GM12878 (cell line): ENCODE data around the gene STRA8. TPM values are rescaled to one million over a fixed set of nuclear protein-coding genes. Genes with fewer than 3 reads are reported as not detected.

ENCODE experiments used
- ATAC-seq: fragments of 200-7000 bp; cut with Tn5 transposase; 3 replicates; pipeline ENCODE4 v1.9.1; 2020; ENCODE audit warnings: mild to moderate bottlenecking, moderate library complexity
- BruUV-seq: library from RNA; stranded (reverse); fragments of 400-500 nt; replicated peaks from 2 replicates; lab custom pipeline; 2021; lab: Mats Ljungman, UMichigan
- CTCF ChIA-PET: fragments of 300-600 bp; sonication (Branson Sonifier 250); formaldehyde crosslinking; extraction: SDS; loops from one replicate; lab custom pipeline; 2021; ENCODE audit warnings: inconsistent platforms; lab: Yijun Ruan, JAX
- POLR2A ChIA-PET: fragments of 350-600 bp; formaldehyde crosslinking; extraction: SDS; loops from one replicate; lab custom pipeline; 2021; ENCODE audit warnings: inconsistent platforms; lab: Charles Lee
- RAD21 ChIA-PET: fragments of 300-600 bp; sonication (Branson Sonifier 250); formaldehyde crosslinking; loops from one replicate; lab custom pipeline; 2023; ENCODE audit warnings: antibody characterized with exemption; ENCODE audit not compliant: unreplicated experiment; lab: Charles Lee
- SMC1A ChIA-PET: fragments of 300-600 bp; sonication (Branson Sonifier 250); formaldehyde crosslinking; loops from one replicate; lab custom pipeline; 2023; ENCODE audit not compliant: unreplicated experiment, uncharacterized antibody; lab: Charles Lee
- DNase-seq: peaks from one replicate; pipeline ENCODE4 v3.0.0-alpha.2; 2011; ENCODE audit warnings: low read depth, low spot score
- FAIRE-seq: peaks from 3 replicates; lab custom pipeline; 2011; peaks lifted over from hg19 to GRCh38; lab: Jason Lieb, UNC
- H2AFZ ChIP-seq: 2 replicates; pipeline ENCODE4 v1.6.0; 2011; ENCODE audit warnings: low read depth, low read length, control low read depth; ENCODE audit not compliant: control insufficient read depth
- H3K27ac ChIP-seq: 2 replicates; pipeline ENCODE4 v1.5.1; 2011; ENCODE audit warnings: control low read depth; ENCODE audit not compliant: control insufficient read depth, insufficient read depth
- H3K27me3 ChIP-seq, 2 experiments: replicated peaks in 1 of 2; 2 replicates each; pipeline versions ENCODE4 v1.6.0 to v1.6.1; 2011; ENCODE audit warnings: low read length in 1 of 2; ENCODE audit not compliant: control insufficient read depth in 2 of 2, insufficient read depth in 2 of 2
- H3K36me3 ChIP-seq, 2 experiments: 2 replicates each; pipeline ENCODE4 v1.5.1; 2011; ENCODE audit warnings: low read length in 1 of 2; ENCODE audit not compliant: control insufficient read depth in 2 of 2, insufficient read depth in 2 of 2
- H3K4me1 ChIP-seq: 2 replicates; pipeline ENCODE4 v1.6.1; 2011; ENCODE audit warnings: mild to moderate bottlenecking, low read length, moderate library complexity, mixed read lengths; ENCODE audit not compliant: control insufficient read depth, insufficient read depth
- H3K4me2 ChIP-seq: 2 replicates; pipeline ENCODE4 v1.6.0; 2011; ENCODE audit warnings: control low read depth; ENCODE audit not compliant: control insufficient read depth, insufficient read depth
- H3K4me3 ChIP-seq: fragments of 200-600 bp; sonication (generic); 2 replicates; pipeline ENCODE4 v1.5.1; 2016
- H3K79me2 ChIP-seq: 2 replicates; pipeline ENCODE4 v1.6.0; 2011; ENCODE audit warnings: low read length; ENCODE audit not compliant: control insufficient read depth, insufficient read depth
- H3K9ac ChIP-seq: 2 replicates; pipeline ENCODE4 v1.8.0; 2011; ENCODE audit warnings: low read length, control low read depth, mixed read lengths; ENCODE audit not compliant: control insufficient read depth, insufficient read depth
- H3K9me3 ChIP-seq: replicated peaks from 3 replicates; pipeline ENCODE4 v1.5.1; 2011; ENCODE audit warnings: mild to moderate bottlenecking, low read length; ENCODE audit not compliant: control insufficient read depth, insufficient read depth
- H4K20me1 ChIP-seq: 2 replicates; pipeline ENCODE4 v1.6.0; 2011; ENCODE audit not compliant: control insufficient read depth, insufficient read depth
- CBX3 ChIP-seq: fragments of 200-600 bp; sonication (generic); IDR thresholded peaks from 2 replicates; pipeline ENCODE4 v1.6.1; 2016; ENCODE audit warnings: low read depth, borderline replicate concordance
- EGR1 ChIP-seq, 2 experiments: IDR thresholded peaks; 1 replicate in 1 of 2; 2 replicates in 1 of 2; pipeline ENCODE4 v1.6.1; 2011 to 2012; ENCODE audit warnings: low read depth in 2 of 2, low read length in 2 of 2, borderline replicate concordance in 1 of 2, mild to moderate bottlenecking in 1 of 2, moderate library complexity in 1 of 2
- ETV6 ChIP-seq, 2 experiments: fragments of 450-650 bp in 1 of 2; IDR thresholded peaks in 1 of 2; conservative IDR thresholded peaks in 1 of 2; 2 replicates each; pipeline ENCODE4 v1.6.1; 2014; ENCODE audit warnings: antibody characterized with exemption in 1 of 2, borderline replicate concordance in 1 of 2, low read depth in 1 of 2, mild to moderate bottlenecking in 1 of 2, moderate library complexity in 1 of 2
- JUNB ChIP-seq: IDR thresholded peaks from 2 replicates; pipeline ENCODE4 v1.6.1; 2016; ENCODE audit warnings: antibody characterized with exemption, mild to moderate bottlenecking
- NR2C2 ChIP-seq: IDR thresholded peaks from 2 replicates; pipeline ENCODE4 v1.6.1; 2011; ENCODE audit warnings: borderline replicate concordance, low read depth; ENCODE audit not compliant: control insufficient read depth, insufficient read length
- NR2F1 ChIP-seq: fragments of 450-650 bp; conservative IDR thresholded peaks from 2 replicates; pipeline ENCODE4 v1.6.1; 2017; ENCODE audit warnings: mild to moderate bottlenecking
- RELA ChIP-seq: fragments of 450-650 bp; IDR thresholded peaks from 2 replicates; pipeline ENCODE4 v1.8.0; 2014; ENCODE audit warnings: borderline replicate concordance; ENCODE audit not compliant: partially characterized antibody
- ZBTB40 ChIP-seq: fragments of 450-650 bp; IDR thresholded peaks from 2 replicates; pipeline ENCODE4 v1.6.1; 2016; ENCODE audit warnings: mild to moderate bottlenecking, moderate library complexity, borderline replicate concordance
- WGBS: methylation state at CpG from one replicate; pipeline ENCODE4 v1.1.6; 2016; ENCODE audit warnings: low lambda C conversion rate; ENCODE audit not compliant: insufficient replicate concordance, insufficient coverage; ENCODE audit errors: missing lambda C conversion rate; 5-methylcytosine and 5-hydroxymethylcytosine counted together
- in situ Hi-C: fragments of 300-500 bp; cut with MboI; formaldehyde crosslinking; loops from 9 replicates; pipeline ENCODE4 v1.14.3; 2018; ENCODE audit warnings: mixed read lengths
- intact Hi-C: fragments of 100-400 bp; cut with micrococcal nuclease; formaldehyde crosslinking; loops from one replicate; pipeline ENCODE4 v1.14.2; 2022; ENCODE audit not compliant: unreplicated experiment
- polyA plus RNA-seq, 11 experiments: library from polyadenylated mRNA; depleted of rRNA in 4 of 11; unstranded in 6 of 11; stranded (reverse) in 5 of 11; fragments of >200 nt; fragmentation: Nextera tagmentation in 4 of 11; fragmentation: Illumina TruSeq in 1 of 11; extraction: Ambion mirVana in 4 of 11; extraction: Trizol in 1 of 11; gene quantifications; 1 replicate in 1 of 11; 2 replicates in 10 of 11; pipeline versions ENCODE4 v1.2.1 to v1.2.3, GENCODE V29; 2011 to 2016; ENCODE audit warnings: inconsistent platforms in 2 of 11, missing spikeins in 2 of 11, low read depth in 1 of 11
- total RNA-seq, 4 experiments: library from RNA; depleted of rRNA in 3 of 4; stranded (reverse); fragments of >200 nt in 3 of 4; fragmentation: Illumina TruSeq in 1 of 4; extraction: Trizol in 1 of 4; gene quantifications; 2 replicates each; pipeline versions ENCODE4 v1.2.1 to v1.2.3, GENCODE V29; 2013 to 2021

The STRA8 gene
- total and polyA plus RNA-seq, 10 of the 15 experiments (the other 5 are each of a cell fraction or from before 2014, with no cell fraction given): 0.15 TPM; not detected in 9

DNA sequence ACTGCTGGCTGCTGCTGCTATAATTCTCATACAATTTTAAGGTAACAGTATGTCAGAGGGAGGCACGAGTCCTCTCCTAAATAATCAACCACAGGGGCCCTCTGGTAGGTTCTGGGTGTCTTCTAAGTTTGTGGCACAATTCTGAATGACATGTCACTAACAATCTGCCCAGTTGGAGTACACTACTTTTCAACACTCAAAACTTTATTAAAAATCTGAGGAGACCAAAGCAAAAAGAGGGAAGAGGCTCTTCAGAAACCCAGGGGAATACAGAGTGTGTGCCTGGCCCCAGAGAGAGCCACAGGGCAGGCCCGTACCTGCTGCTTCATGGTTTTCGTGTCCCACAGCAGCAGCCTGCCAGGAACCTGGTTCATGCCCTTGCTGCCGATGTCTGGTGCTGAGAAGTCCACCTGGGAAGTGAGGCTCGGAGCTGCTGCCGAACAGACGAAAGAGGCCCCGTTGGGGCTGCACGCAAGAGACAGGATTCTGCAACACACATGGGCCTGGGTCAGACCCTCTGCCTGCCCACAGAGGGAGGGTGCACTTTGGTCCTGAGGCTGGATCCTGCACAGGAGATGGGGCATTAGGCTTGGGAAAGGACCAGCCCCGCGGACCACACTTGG lies 40.6 kb upstream of the STRA8 start:
- TF ChIP-seq EGR1 (IDR thresholded peaks at IDR 0.05; ENCODE audit: borderline replicate concordance in 1 of 2, low read depth in 2 of 2, low read length in 2 of 2) (no peak), CBX3 (no peak), ETV6 (conservative IDR thresholded peaks at IDR 0.05 in 1 of 2, IDR thresholded peaks at IDR 0.05 in 1 of 2; ENCODE audit: borderline replicate concordance in 1 of 2, low read depth in 1 of 2) (no peak), JUNB (no peak), ZBTB40 (peak; percentile 70; the same call in 1 of the 2 replicates), NR2F1 (no peak), RELA (no peak), NR2C2 (no peak)
- ChIA-PET CTCF (interaction anchor here (1.1 to 10.2 kb wide), 3 partner anchors 14 to 207 kb away, joined by 4 to 135 read pairs (median 108); partner anchors contain the start of genes AGBL3, CYREN and WDR91), SMC1A (no interaction called here), RAD21 (interaction anchor here (7.9 kb wide), 1 partner anchor 14 kb away, joined by 230 read pairs; the partner anchor contains the start of gene WDR91), POLR2A (interaction anchor here (1.6 to 9.3 kb wide), 3 partner anchors 11 to 55 kb away, joined by 4 to 299 read pairs (median 12); partner anchors contain the start of gene WDR91)
- no peak for DNase-seq
- BruUV-seq: no TSS peak
- Histone ChIP-seq H3K36me3 (peaks cover 25 to 44% of the 10 kb centered on the region in 2 experiments), H3K27ac (no peak overlapping the region), H3K9ac (no peak overlapping the region), H3K9me3 (no peaks in the 10 kb centered on the region), H3K27me3 (no peaks in the 10 kb centered on the region), H4K20me1 (no peaks in the 10 kb centered on the region), H3K4me3 (no peak overlapping the region), H3K4me2 (no peak overlapping the region), H3K4me1 (peaks cover 15% of the 10 kb centered on the region), H2AFZ (no peak overlapping the region), H3K79me2 (peaks cover 9% of the 10 kb centered on the region)
- intact Hi-C loops (no loop called here), in situ Hi-C loops (no loop called here)
- no peak for ATAC-seq
- no peak for FAIRE-seq
- 87% methylated on average over 11 of the region's 11 CpGs for WGBS
